GM18508 (cell line): ENCODE measurements around the gene ST8SIA5.

Experiments
- ATAC-seq: cut with Tn5 transposase; IDR thresholded peaks from one replicate; pipeline ENCODE4 v1.9.1; 2021; ENCODE audit warnings: moderate number of reproducible peaks; ENCODE audit not compliant: insufficient read depth, unreplicated experiment

The ST8SIA5 gene

DNA sequence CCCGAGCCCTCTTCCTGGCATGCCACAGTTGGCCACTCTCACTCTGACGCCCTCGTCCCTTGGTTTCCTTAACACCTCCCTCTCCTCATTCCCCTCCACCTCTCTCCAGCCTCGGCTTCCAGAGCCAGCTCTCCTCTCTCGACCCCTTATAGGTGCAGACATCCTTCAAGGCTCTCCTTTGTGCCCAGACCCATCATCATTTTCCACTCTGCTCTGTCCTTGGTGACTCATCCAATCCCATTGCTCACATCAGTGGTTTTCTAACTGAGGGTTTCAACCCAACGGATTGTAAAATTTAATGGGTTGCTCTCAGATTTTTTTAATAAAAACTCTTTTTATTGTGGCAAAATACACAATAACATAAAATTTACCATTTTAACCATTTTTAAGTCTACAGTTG, 6.2 kb downstream of the ST8SIA5 start:
- no peak for ATAC-seq

GRCh38 chr18:46748466-46748865, 8.4 kb downstream of the ST8SIA5 start:
- no peak for ATAC-seq

GRCh38 chr18:46740046-46740445, 16.8 kb downstream of the ST8SIA5 start:
- ATAC-seq = no peak

- ATAC-seq = no peak
Observed at GRCh38 chr18:46738491-46738890, 18.4 kb downstream of the ST8SIA5 start.

GRCh38 chr18:46736736-46737135, 20.1 kb downstream of the ST8SIA5 start:
- no peak for ATAC-seq

- no peak for ATAC-seq
Observed at GRCh38 chr18:46736135-46736534, 20.7 kb downstream of the ST8SIA5 start.

- no peak for ATAC-seq
Observed at GRCh38 chr18:46734981-46735380, 21.9 kb downstream of the ST8SIA5 start.

DNA sequence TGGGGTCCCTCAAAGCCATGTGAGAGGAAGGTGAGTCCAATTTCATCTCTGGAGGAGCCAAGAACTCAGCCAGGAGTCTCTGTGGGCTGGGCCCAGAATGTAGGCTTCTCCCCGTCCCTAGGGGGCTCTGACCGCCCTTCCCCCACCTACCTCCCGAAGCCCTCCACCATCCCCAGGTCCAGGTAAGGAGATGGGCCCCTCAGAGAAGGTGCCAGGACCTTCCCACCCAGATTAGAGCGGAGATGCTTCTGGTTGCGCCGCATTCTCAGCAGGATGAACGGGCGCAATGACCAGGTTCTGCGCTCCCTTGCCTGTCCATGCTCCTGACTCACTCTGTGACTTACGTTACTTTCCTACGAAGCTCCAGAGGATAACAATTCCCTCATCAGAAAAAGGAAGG, 23.0 kb downstream of the ST8SIA5 start:
- no peak for ATAC-seq

- no peak for ATAC-seq
Observed at GRCh38 chr18:46732801-46733200, 24.1 kb downstream of the ST8SIA5 start.

GRCh38 chr18:46732201-46732600, 24.7 kb downstream of the ST8SIA5 start:
- ATAC-seq = no peak

GRCh38 chr18:46731316-46731715, 25.5 kb downstream of the ST8SIA5 start:
- no peak for ATAC-seq

- ATAC-seq = no peak
Observed at GRCh38 chr18:46728219-46728930, 28.5 kb downstream of the ST8SIA5 start.

- ATAC-seq = no peak
Observed at GRCh38 chr18:46727177-46727576, 29.7 kb downstream of the ST8SIA5 start.

- ATAC-seq = no peak
Observed at GRCh38 chr18:46725310-46725709, 31.5 kb downstream of the ST8SIA5 start.

DNA sequence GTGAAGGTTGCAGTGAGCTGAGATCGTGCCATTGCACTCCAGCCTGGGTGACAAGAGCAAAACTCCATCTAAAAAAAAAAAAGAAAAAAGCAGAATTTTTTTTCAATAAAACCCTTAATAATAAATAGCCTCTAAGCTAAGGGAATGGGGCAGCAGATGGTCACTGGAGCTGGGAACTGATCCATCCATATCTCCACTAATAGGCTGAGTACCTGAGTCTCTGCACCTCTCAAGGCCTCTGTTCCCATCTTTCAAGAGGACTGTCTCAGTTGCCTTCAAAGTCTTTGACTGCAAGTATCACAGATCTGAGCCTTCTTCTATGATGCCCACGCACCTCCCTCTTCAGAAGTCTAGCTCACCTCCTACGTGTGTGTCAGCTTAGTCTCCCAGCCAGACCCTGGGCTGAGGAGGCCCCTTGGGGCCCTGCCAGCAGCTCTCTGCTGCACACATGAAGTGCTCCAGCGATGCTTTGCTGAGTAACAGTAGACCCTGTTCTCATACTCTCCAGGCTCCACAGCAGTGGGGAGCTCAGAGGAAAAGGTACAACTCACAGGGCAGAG, 32.9 kb downstream of the ST8SIA5 start:
- ATAC-seq = no peak

- ATAC-seq = no peak
Observed at GRCh38 chr18:46722051-46722450, 34.8 kb downstream of the ST8SIA5 start.

GRCh38 chr18:46721331-46721730, 35.5 kb downstream of the ST8SIA5 start:
- no peak for ATAC-seq

- ATAC-seq = no peak
Observed at GRCh38 chr18:46720521-46720920, 36.3 kb downstream of the ST8SIA5 start.

GRCh38 chr18:46720092-46720491, 36.8 kb downstream of the ST8SIA5 start:
- ATAC-seq = no peak

GRCh38 chr18:46719388-46719787, 37.5 kb downstream of the ST8SIA5 start:
- ATAC-seq = no peak

DNA sequence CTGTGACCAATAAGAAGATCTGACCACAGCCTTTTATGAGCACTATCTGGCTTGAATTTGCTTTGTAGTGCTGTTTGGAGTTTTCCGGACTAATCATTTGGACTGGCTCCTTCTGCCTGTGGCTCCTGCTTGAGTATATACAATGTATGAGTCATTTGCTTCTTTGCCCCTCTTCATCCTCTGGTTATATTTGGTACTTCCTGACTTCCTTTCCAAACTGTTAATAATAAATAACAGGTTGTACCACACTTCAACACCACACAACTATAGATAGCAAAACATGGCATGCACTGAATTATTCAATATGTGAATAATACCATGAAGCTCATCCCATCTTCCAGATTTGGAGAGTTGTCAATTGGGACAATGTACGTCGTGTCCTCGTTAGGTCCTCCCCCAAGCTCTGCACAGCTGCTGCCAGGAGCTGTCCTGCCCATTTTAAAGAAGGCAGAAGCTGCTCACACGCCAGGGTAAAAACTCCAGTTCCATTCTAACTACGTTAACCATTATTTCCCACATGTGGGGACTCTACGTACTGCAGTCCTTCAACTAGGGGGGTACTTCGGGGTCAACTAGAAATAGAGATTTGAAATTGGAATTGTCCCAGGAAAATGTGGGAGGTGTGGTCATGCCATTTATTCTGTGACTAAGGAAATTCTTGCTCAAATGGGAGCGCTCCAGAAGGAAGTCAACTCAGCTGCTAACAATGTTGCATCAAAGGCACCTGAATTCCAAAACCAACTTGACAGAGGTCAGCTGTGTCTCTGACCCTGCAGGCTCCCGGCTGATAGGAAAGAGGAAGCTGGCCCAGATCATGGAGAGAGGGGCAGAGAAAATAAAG, 38.1 kb downstream of the ST8SIA5 start:
- no peak for ATAC-seq
